MG63 (cell line): Measurements from ENCODE around the gene SCGB1C2. TPM values are rescaled to one million over a fixed set of nuclear protein-coding genes. Genes with fewer than 3 reads are reported as not detected.

ENCODE experiments used
- DNase-seq: peaks from one replicate; pipeline ENCODE4 v3.0.0-alpha.2; 2020
- H3K27me3 ChIP-seq: fragments of 250-450 bp; sonication (Bioruptor Pico); 2 replicates; pipeline ENCODE4 v1.5.1; 2020; ENCODE audit warnings: mild to moderate bottlenecking, moderate library complexity
- H3K36me3 ChIP-seq: fragments of 250-450 bp; sonication (Bioruptor Pico); 2 replicates; pipeline ENCODE4 v1.5.1; 2020; ENCODE audit warnings: mild to moderate bottlenecking, moderate library complexity
- H3K4me3 ChIP-seq: fragments of 250-450 bp; sonication (Bioruptor Pico); 2 replicates; pipeline ENCODE4 v1.5.1; 2020; ENCODE audit warnings: mild to moderate bottlenecking, moderate library complexity
- H3K9me3 ChIP-seq: fragments of 250-450 bp; sonication (Bioruptor Pico); 2 replicates; pipeline ENCODE4 v1.5.1; 2020; ENCODE audit warnings: mild to moderate bottlenecking, moderate library complexity
- total RNA-seq: library from RNA; depleted of rRNA; stranded (reverse); fragments of >200 nt; shearing (Covaris generic); gene quantifications from 2 replicates; pipeline ENCODE4 v1.2.3, GENCODE V29; 2014; ENCODE audit warnings: low replicate concordance; rRNA removed

The SCGB1C2 gene
- total RNA-seq, 1 experiment from 2014 or later, result not detected

- H3K27me3 ChIP-seq, result no peaks in the 10 kb centered on the region; the same call in 1 of the 2 replicates
- no peaks in the 10 kb centered on the region for H3K9me3 ChIP-seq
- H3K36me3 ChIP-seq, result no peaks in the 10 kb centered on the region
- no peak for DNase-seq
- no peak overlapping the region for H3K4me3 ChIP-seq
These were observed 43.2 kb downstream of the SCGB1C2 start for GRCh38 chr17:180381-181244.

DNA sequence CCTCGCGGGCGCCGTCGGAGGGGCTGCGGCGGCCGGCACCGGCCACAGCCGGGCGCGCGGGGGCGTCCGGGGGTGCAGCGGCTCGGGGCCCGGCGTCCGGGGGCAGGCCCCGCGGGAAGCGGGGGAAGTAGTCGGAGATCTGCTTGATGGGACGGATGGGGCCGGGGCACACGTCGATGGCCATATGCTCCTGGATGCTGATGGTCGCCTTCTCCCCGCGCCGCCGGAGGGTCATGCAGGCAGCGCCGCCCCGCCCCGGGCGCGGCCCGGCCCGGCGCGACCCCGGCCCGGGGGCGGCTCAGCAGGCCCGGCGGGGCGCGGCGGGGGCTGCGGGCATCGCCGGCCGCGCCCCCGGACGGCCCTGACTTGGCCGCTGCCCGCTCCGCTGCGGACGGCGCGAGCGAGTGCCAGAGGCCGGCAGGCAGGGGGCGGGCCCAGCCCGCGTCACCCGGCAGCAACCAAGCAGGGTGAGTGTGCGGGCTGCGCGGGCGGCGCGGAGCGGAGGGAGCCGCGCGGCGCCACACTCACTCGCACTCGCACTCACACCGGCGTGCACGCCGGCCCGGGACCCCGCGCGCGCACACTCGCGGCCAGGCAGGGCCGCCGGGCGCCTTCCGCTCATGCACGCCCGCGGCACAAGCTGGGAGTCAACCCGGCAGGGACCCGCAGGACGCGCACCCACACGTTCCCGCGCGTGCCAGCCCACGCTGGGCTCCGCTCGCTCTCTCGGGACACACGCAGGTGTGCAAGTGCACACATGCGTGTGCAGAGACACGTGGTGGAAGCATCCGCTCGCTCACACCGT, 44.1 kb downstream of the SCGB1C2 start, which contains the start of gene DOC2B:
TSS of gene DOC2B (minus strand) at position 406 of the 805 bp plus-strand sequence. CDS start at position 235, 171 bp downstream.
- no peaks in the 10 kb centered on the region; the same call in 1 of the 2 replicates for H3K27me3 ChIP-seq
- peak; percentile 17 for DNase-seq

DNA sequence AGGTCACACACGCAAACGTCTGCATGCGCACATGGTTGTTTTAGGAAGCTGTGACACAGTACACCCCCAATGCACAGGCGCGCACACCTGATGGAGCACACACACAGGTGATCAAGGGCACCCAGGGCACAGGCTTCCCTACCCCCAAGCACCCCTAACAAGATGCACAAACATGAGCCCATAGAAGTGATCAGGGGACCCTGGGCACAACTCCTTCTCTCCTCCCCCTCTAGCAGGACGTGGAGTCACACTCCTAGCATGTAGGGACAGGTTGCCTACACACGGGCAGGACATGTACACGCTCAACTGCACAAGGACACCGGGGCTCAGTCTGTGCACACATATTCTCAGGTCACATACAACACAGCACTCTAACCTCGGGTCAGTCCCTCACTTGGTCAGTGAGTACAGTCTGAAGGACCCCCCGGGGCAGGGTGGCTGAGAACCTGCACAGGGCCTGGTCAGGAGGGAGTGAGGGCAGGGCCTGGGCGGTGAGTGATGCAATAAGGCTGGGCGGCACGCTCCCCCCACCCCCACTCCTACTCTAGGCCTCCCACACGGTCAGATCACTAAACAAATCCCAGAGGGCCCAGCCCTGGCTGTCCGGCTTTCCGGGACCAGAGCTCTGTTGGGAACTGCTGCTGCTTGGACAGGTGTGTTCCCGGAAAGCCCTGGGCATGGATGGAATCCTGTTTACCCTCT, 44.8 kb downstream of the SCGB1C2 start:
- no peaks in the 10 kb centered on the region for H3K36me3 ChIP-seq
- no peaks in the 10 kb centered on the region for H3K9me3 ChIP-seq
- no peak overlapping the region for H3K4me3 ChIP-seq
- no peaks in the 10 kb centered on the region; the same call in 1 of the 2 replicates for H3K27me3 ChIP-seq
- no peak for DNase-seq

More for the DNA sequence above, 44.1 kb downstream of the SCGB1C2 start, which contains the start of gene DOC2B:
- H3K9me3 ChIP-seq, result no peaks in the 10 kb centered on the region
- H3K4me3 ChIP-seq, result no peak within 1 kb of the TSS
- no peaks in the 10 kb centered on the region for H3K36me3 ChIP-seq

GRCh38 chr17:183021-183420, 45.7 kb downstream of the SCGB1C2 start:
- H3K27me3 ChIP-seq, result no peaks in the 10 kb centered on the region; the same call in 1 of the 2 replicates
- no peak for DNase-seq

DNA sequence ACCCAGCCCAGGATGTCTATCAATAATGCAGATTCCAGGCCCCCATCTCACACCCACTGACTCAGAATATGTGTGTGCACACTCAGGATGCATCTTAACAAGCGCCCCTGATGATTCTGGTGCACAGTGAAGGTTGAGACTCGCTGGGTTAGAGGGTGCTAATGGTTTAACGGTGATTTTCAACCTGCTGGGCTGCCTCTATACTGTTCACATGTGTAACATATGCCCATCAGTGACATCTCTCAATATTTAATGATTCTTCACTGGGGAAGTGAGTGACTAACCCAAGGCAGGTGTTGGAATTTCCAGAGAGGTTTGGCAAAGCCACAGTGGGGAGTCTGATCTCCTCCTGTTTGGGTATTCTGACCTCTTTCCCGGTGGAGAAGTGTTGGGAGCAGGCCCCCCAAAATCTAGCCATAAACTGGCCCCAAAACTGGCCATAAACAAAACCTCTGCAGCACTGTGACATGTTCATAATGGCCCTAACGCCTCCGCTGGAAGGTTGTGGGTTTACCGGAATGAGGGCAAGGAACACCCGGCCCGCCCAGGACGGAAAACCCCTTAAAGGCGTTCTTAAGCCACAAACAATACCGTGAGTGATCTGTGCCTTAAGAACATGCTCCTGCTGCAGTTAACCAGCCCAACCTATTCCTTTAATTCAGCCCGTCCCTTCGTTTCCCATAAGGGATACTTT, 48.2 kb downstream of the SCGB1C2 start:
- DNase-seq, result no peak
- H3K4me3 ChIP-seq, result no peak overlapping the region
- no peaks in the 10 kb centered on the region for H3K36me3 ChIP-seq
- no peaks in the 10 kb centered on the region for H3K9me3 ChIP-seq
- H3K27me3 ChIP-seq, result no peaks in the 10 kb centered on the region; the same call in 1 of the 2 replicates

More at GRCh38 chr17:183021-183420, 45.7 kb downstream of the SCGB1C2 start:
- no peaks in the 10 kb centered on the region for H3K36me3 ChIP-seq
- H3K4me3 ChIP-seq, result no peak overlapping the region
- no peaks in the 10 kb centered on the region for H3K9me3 ChIP-seq

GRCh38 chr17:187130-187529, 49.8 kb downstream of the SCGB1C2 start:
- no peaks in the 10 kb centered on the region for H3K36me3 ChIP-seq
- no peak overlapping the region for H3K4me3 ChIP-seq
- H3K27me3 ChIP-seq, result no peaks in the 10 kb centered on the region
- DNase-seq, result no peak
- no peaks in the 10 kb centered on the region for H3K9me3 ChIP-seq

Other genes with a start within 250 kb of the SCGB1C2 start
- 0.16 TPM in 1 of 2 replicates, not detected in the other for gene DOC2B, start 44.1 kb downstream of the SCGB1C2 start, total RNA-seq
- 0.64 and 2.3 TPM in 2 replicates for gene RPH3AL, start 215.2 kb downstream of the SCGB1C2 start, total RNA-seq